Hematopoietic multipotent progenitor cell treated with erythropoietin and hydrocortisone succinate and interleukin-3 and kit ligand, for 17 days (in vitro differentiated cells): ENCODE data around the gene EYS.
"Not testable (repeated sequence)": the region's sequence is repeated elsewhere in the genome, so short reads cannot be mapped to it uniquely, and the experiment has no call there.

Experiments
- DNase-seq: peaks from one replicate; pipeline ENCODE4 v3.0.0-alpha.2; 2015; ENCODE audit warnings: low spot score

The EYS gene

GRCh38 chr6:63817492-63818050, 1889.5 kb downstream of the EYS start:
- no peak for DNase-seq

DNA sequence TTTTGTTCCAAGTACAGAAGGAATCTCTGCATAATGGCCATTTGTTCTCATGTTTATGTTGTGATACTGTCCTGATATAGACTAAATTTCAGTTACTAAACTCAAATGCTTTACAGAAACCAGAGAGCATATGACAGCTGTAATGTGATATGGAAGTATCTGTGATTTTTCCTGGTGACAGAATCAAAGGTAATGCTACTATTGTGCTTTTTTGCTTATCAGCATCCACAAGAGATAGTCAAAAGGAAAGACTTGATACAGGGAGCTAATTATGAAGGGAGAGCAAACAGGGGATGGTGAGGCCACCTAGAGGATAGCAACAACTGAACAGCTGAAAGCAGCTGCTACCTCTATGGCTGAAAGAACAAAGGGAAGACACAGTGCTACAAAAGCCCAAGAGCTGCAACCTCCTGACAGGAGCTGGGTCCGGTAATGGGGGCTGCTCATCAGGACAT, 1890.0 kb downstream of the EYS start:
- no peak for DNase-seq

DNA sequence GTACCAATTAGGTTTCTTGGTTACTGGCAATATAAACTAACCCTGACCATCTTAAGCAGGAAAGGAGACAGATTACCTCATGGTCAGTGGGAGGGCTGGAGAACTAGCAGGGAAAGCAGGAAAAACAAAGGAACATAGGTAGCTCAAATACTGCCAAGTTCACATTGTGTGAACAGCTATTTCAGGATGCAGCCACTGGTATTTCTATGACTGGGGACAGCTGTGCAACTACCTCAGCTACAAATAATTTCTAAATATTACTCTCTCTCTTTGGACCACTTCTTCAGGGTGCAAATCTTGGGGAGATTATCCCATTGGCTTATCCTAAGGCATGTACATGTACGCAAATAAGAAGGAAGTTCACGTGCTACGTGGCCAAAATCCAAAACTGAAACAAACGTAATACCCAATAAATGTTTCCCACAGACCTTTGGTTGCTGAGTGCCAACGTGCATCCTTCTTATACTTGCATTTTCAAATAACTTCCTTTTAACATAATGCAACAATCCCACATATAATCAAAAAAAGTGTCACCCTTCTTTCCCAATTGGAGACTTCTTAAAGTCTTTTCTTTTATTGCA, 1890.5 kb downstream of the EYS start:
- DNase-seq, result no peak

DNA sequence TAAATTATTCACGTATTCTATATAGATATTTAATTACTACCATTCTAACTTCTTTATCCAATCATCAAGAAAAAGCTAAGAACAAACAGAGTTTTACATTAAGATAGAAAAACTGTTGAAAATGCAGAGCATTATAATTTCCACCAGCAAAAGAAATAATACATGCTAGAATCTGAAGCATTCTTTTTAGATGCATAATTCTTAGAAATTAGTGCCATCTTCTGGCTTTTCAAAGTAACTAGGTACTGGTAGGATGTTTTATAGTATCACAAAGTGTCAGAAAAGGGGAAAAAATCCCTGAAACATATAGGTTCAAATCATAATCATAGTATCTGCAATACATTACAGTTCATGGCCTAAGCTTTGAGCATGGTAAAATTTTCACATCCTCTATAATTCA, 1892.6 kb downstream of the EYS start:
- DNase-seq, result no peak

- DNase-seq, result no peak
These were observed 1893.4 kb downstream of the EYS start for GRCh38 chr6:63813566-63814120.

DNA sequence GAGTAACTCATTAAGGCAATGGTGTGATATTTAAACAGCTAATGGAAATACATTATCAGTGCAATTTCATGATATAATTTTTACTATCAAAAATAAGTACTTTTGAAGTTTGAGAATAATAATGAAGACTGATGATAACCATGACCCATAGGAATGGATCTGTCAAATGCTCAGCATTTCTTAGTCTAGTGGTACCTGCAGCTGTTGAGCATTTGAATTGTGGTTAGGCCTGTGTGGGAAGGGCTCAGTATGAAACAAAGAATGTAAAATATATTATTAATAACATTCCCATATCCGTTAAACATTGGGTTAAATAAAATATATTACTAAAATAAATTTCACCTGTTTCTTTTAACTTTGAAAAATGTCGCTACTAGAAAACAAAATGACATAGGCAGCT, 1898.5 kb downstream of the EYS start:
- no peak for DNase-seq

DNA sequence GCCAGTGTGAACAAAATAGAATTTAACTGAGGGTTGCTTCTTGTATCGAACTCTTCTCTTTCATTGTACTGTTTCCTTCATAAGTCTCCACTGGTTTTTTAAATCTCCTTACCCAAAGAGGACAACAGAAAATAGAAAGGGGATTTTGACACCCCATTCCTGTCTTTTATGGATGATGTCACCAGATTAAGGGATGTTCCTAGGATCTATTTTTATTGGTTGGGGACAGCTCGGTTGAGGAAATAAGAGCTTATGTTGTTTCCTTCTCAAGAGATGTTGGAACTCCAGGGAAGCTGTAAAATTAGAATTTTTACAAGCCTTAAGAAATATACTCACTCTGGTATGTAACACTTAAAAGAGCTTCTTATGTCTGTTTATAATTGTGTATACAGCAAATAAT, 1900.0 kb downstream of the EYS start:
- DNase-seq, result no peak

- DNase-seq, result no peak
These were observed 1900.5 kb downstream of the EYS start for GRCh38 chr6:63806573-63806913.

DNA sequence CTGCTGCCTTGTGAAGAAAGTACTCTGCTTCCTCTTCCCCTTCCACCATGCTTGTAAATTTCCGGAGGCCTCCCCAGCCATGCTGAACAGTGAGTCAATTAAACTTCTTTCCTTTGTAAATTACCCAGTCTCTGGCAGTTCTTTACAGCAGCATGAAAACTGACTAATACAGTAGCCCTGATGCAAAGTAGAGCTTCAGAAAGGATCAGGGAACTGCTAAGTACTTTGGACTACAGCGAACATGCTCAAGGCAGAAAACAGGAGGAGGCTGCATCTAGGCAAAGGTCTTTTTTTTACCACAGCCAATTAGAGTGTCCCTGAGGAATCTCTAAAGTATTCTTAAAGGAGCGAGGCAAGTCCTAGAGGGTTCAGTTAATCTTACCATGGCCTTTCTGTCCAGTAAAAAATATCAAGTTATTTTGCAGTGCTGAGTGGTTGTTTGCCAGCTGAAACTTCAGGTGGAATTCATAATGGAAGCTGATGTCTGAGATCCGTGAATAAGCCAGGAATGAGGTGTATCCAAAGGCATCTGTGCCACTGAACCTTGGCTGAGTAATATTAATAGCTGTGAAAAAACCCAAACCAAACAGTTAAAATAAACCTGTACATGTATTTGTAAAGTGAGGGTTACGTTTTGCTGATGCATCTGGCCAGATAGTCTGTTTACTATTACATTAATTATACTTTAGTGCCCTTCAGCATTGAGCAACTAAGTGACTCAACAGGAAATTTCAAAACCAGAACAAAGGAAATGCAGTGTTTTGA, 1901.0 kb downstream of the EYS start:
- no peak for DNase-seq

- no peak for DNase-seq
These were observed 1901.7 kb downstream of the EYS start for GRCh38 chr6:63805345-63805744.

- no peak for DNase-seq
These were observed 1902.6 kb downstream of the EYS start for GRCh38 chr6:63804381-63804956.

GRCh38 chr6:63803371-63803770, 1903.7 kb downstream of the EYS start:
- DNase-seq, result no peak

DNA sequence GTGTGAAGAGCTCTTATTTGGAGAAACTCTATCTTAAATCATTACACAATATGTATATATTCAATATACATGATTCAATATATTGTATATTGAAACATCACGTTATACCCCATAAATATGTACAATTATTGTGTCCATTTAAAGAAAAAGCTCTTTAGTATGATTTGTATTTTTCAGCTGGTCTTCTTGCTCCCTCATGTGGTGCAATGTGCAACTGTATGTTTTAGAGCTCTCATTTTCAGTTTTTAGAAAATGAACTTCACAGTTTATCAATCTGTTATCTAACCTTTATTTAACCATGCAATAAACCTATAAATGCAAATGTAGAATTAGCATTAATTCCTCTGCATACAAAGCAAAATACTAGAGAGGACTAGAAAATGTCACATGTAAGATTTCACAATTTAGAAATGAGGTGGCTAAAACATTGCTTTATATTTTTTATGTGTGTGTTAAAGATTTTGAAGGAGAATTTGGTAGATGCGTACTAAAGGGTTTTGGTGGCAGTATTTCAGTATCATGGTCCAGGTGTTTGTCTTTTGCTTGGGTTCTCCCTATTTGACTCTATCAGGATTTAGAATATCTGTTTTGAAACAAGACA, 1904.3 kb downstream of the EYS start:
- DNase-seq, result no peak

GRCh38 chr6:63800386-63800785, 1906.6 kb downstream of the EYS start:
- not testable (repeated sequence) for DNase-seq

GRCh38 chr6:63799813-63800212, 1907.2 kb downstream of the EYS start:
- no peak for DNase-seq

- no peak for DNase-seq
These were observed 1907.7 kb downstream of the EYS start for GRCh38 chr6:63799313-63799712.

DNA sequence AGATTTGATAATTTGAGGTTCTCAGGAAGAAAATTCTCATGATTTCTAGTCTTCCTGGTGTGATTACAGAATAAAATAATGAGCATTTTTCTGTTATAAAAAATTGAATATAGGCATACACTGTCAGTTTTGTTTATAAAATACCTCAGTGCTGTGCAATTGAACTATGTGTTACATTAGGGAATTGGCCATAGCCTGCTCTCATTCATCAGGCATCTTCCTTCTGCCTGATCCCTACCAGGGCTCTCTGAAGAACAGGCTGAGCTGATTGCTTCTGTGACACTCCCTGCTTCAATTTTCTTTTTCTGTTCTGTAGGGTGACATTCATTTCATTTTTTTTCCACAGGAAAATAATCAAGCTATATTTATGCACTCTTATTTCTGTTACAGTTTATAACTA, 1908.6 kb downstream of the EYS start:
- DNase-seq, result no peak

DNA sequence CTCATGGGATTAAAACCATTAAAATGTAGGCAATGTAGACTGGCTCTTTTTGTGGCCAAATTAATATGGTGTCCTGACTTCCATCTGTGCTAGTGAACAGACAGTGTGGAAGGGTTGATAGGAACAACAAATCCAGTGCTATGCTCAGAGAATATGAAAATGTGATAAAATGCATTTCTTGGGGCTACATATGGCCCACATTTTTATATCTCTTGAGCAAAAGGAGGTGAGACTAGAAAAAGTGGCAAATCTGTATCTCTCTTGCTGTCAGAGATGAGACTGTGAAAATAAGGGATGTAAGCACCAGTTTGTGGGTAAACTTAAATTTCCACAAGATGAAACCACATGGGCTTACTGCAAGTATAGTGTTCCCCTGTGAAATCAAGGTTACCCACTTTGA, 1909.3 kb downstream of the EYS start:
- no peak for DNase-seq

GRCh38 chr6:63795826-63796225, 1911.2 kb downstream of the EYS start:
- DNase-seq, result no peak

GRCh38 chr6:63795006-63795405, 1912.0 kb downstream of the EYS start:
- no peak for DNase-seq

DNA sequence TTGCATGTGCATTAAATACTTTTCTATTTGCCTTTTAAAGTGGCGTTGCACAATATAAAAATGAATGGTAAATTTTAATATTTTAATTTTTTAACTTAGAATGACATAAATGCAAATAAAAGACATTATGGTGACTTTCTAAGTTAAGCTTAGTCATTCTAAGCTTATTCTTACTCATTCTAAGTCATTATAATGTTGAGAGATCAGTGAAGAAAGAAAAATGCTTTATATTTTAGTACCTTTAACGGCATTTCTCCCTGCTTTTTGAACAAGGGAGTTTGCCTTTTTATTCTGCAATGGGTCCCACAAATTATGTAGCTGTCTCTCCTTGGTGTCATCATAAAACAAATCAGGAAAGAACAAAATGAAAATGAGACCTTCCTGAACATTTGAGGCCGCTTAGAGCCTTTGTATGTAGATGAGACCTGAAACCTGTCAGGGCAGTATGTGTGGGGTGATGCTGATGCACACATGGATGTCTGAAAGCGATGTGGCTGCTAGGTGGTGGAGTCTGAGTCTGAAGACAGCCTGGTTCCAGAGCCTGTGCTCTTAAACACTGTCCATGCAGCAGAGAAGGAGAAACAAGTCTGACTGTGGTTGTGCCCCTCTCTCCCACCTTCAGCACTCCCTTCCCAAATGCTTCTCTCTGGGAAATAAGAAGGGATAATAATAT, 1913.4 kb downstream of the EYS start:
- DNase-seq, result no peak
